ACC112 (cell line): ENCODE results near the gene MAP7D1.
"Not testable (repeated sequence)": the region's sequence is repeated elsewhere in the genome, so short reads cannot be mapped to it uniquely, and the experiment has no call there.

Source experiments
- H2AFZ ChIP-seq: fragments of 200-600 bp; sonication (generic); one replicate; pipeline ENCODE4 v1.6.0; 2017; ENCODE audit warnings: antibody characterized with exemption, low read length; ENCODE audit not compliant: unreplicated experiment
- H3K27ac ChIP-seq: fragments of 200-600 bp; sonication (generic); 2 replicates; pipeline ENCODE4 v1.5.1; 2014; ENCODE audit warnings: low read depth, mild to moderate bottlenecking, antibody characterized with exemption, low read length, moderate library complexity
- H3K27me3 ChIP-seq: fragments of 200-600 bp; sonication (generic); 2 replicates; pipeline ENCODE4 v1.6.1; 2014; ENCODE audit warnings: mild to moderate bottlenecking, antibody characterized with exemption, low read length, moderate library complexity, mixed read lengths; ENCODE audit not compliant: insufficient read depth
- H3K36me3 ChIP-seq: fragments of 200-600 bp; sonication (generic); 2 replicates; pipeline ENCODE4 v1.6.1; 2016; ENCODE audit warnings: mild to moderate bottlenecking, antibody characterized with exemption, low read length, moderate library complexity, mixed read lengths; ENCODE audit not compliant: insufficient read depth
- H3K4me1 ChIP-seq: fragments of 200-600 bp; sonication (generic); one replicate; pipeline ENCODE4 v1.6.1; 2016; ENCODE audit warnings: low read length, mixed read lengths; ENCODE audit not compliant: insufficient read depth, unreplicated experiment, control insufficient read depth
- H3K4me3 ChIP-seq: fragments of 200-600 bp; sonication (generic); 2 replicates; pipeline ENCODE4 v1.5.1; 2014; ENCODE audit warnings: mild to moderate bottlenecking, low read depth, low read length
- H3K79me2 ChIP-seq: fragments of 200-600 bp; sonication (generic); one replicate; pipeline ENCODE4 v1.6.0; 2016; ENCODE audit warnings: low read length; ENCODE audit not compliant: control insufficient read depth, unreplicated experiment, insufficient read depth

The MAP7D1 gene

DNA sequence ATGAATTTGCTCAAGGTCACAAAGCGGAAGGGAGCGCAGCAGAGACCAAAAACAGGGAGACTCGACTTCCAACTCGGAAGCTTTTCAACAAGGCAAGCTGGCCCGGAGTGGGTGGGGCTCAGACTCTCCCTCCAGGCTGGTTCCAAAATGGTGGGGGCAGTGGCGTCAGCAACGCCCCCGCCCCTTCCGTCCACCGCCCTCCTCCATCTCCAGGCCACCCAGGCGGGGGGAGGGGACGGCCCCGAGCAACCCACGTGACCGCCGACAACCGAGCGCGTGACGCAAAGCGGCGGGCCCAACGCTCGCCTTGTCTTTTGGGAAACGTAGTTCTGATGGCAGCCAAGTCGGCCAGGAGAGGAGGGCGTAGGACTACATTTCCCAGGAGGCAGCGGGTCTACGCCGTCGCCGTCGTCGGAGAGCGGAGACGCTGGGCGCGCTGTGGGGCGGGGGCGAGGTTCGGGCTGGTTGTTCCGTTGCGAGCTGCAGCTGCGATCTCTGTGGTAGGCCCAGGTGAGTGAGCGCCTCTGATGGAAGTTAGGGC lies 68.1 kb downstream of the MAP7D1 start, which contains the start of gene THRAP3:
THRAP3 (plus strand) TSS at position 448 of the 541 bp plus-strand sequence. CDS start 58,121 bp downstream, outside the sequence.
- H3K27ac ChIP-seq = peak within 1 kb of the TSS; percentile 98

DNA sequence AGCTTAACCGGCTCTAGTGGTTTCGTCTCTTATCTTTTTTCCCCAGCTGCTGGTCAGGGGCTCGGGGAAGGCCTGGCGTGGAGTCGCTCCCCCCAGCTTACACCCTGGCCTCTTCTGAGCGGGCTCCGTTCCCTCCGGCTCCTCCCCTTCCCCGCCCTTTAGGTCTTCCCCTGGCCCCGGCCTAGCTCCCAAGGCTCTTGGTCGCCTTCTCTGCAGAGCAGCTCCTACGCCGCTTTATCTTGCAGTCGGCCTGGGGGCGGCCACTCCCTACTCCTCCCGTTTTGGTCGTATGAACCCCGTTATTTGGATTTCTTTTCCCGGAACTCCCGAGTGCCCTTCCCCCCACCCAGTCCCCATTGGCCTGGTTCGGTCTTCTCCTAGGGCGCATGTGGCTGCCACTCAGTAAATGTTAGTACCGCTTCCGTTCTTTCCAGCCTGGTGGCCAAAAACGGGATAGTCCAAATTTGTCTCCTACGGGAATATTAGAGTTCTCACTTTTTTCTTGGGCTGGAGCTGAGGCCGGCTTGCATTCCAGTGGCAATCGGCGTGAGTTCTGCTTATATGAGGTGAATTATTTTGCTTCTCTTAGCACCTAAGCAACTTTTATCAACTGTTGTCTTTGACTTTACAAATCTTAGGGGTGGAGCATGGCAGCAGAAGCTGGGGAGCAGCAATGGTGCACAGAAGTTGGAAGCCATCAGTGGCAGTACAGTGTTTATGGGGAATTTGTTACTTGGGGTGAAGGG lies 68.8 kb downstream of the MAP7D1 start:
- peak overlapping the region; percentile 84 for H3K27ac ChIP-seq
- peaks cover 16% of the 10 kb centered on the region; the same call in 1 of the 2 replicates for H3K36me3 ChIP-seq
- H3K27me3 ChIP-seq = no peaks in the 10 kb centered on the region
- no peak overlapping the region for H2AFZ ChIP-seq
- peaks cover 17% of the 10 kb centered on the region for H3K4me1 ChIP-seq
- peak overlapping the region; percentile 98 for H3K4me3 ChIP-seq
- H3K79me2 ChIP-seq = peaks cover 48% of the 10 kb centered on the region

More for the DNA sequence above, 68.1 kb downstream of the MAP7D1 start, which contains the start of gene THRAP3:
- peaks cover 42% of the 10 kb centered on the region for H3K79me2 ChIP-seq
- peaks cover 17% of the 10 kb centered on the region for H3K4me1 ChIP-seq
- H2AFZ ChIP-seq = peak within 1 kb of the TSS; percentile 47
- peaks cover 16% of the 10 kb centered on the region; the same call in 1 of the 2 replicates for H3K36me3 ChIP-seq
- peak within 1 kb of the TSS; percentile 98 for H3K4me3 ChIP-seq
- H3K27me3 ChIP-seq = no peaks in the 10 kb centered on the region

- H3K27me3 ChIP-seq = no peaks in the 10 kb centered on the region
- H3K4me3 ChIP-seq = peak overlapping the region; percentile 98
- H3K27ac ChIP-seq = peak overlapping the region; percentile 84
- H3K36me3 ChIP-seq = peaks cover 18% of the 10 kb centered on the region
- H3K79me2 ChIP-seq = peaks cover 55% of the 10 kb centered on the region
- peaks cover 17% of the 10 kb centered on the region for H3K4me1 ChIP-seq
- no peak overlapping the region for H2AFZ ChIP-seq
Observed at GRCh38 chr1:36225283-36225899, 69.4 kb downstream of the MAP7D1 start.

DNA sequence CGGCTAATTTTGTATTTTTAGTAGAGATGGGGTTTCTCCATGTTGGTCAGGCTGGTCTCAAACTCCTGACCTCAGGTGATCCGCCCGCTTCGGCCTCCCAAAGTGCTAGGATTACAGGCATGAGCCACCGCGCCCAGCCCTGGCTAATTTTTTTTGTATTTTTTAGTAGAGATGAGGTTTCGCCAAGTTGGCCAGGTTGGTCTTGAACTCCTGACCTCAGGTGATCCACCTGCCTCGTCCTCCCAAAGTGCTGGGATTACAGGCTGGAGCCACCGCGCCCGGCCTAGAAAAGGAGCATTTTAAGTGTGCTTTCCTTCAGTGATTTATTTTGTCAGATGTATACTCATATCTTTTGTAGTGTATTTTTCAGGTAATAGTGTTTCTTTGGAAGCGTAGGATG lies 74.3 kb downstream of the MAP7D1 start:
- Histone ChIP-seq H3K4me1 (peaks cover 17% of the 10 kb centered on the region), H3K36me3 (peaks cover 31% of the 10 kb centered on the region)

More for the DNA sequence above, 74.3 kb downstream of the MAP7D1 start:
- not testable (repeated sequence) for H3K27ac ChIP-seq, H3K4me3 ChIP-seq, H2AFZ ChIP-seq, H3K27me3 ChIP-seq
- peaks cover 95% of the 10 kb centered on the region for H3K79me2 ChIP-seq
